Muscle of back (tissue), 13 donors: ENCODE measurements around the gene ZNF566. TPM values are rescaled to one million over a fixed set of nuclear protein-coding genes. Genes with fewer than 3 reads are reported as not detected.
"Not testable (repeated sequence)": the region's sequence is repeated elsewhere in the genome, so short reads cannot be mapped to it uniquely, and the experiment has no call there.

ENCODE experiments used
- DNase-seq, 3 donors: peaks; one replicate each; pipeline versions ENCODE4 v3.0.0 to v3.0.0-alpha.2; 2013
- long read RNA-seq, 9 donors: transcript quantifications; one replicate each; lab custom pipeline, GENCODE V29; 2026
- polyA plus RNA-seq, 10 donors: library from polyadenylated mRNA; unstranded; fragments of 120-200 nt; gene quantifications; one replicate each; pipeline ENCODE4 v1.2.1, GENCODE V29; 2013; ENCODE audit not compliant: insufficient read length in 10 of 10

ZNF566 gene
- polyA plus RNA-seq = 10 to 100 TPM in 7 of 10 donors, 1 to 10 TPM in 3; 8.0 to 13.2 (median 10.3) TPM
- long read RNA-seq, donor 1, partial matches to known transcripts = 0 of 4 reads
- long read RNA-seq, donor 1, other reads (novel, unspliced or antisense) = 0 of 4 reads
- long read RNA-seq, donor 2, partial matches to known transcripts = 0 of 4 reads
- long read RNA-seq, donor 2, other reads (novel, unspliced or antisense) = 0 of 4 reads
- long read RNA-seq, donor 3 = 0 reads
- long read RNA-seq, donor 4, partial matches to known transcripts = 0 of 2 reads
- long read RNA-seq, donor 4, other reads (novel, unspliced or antisense) = 0 of 2 reads
- long read RNA-seq, donor 5 = 0 reads
- long read RNA-seq, donor 6, partial matches to known transcripts = 6 of 9 reads
- long read RNA-seq, donor 6, other reads (novel, unspliced or antisense) = 0 of 9 reads
- long read RNA-seq, donor 7 = 0 reads
- long read RNA-seq, donor 8, partial matches to known transcripts = 0 of 3 reads
- long read RNA-seq, donor 8, other reads (novel, unspliced or antisense) = 0 of 3 reads
- long read RNA-seq, donor 9 = 0 reads

DNA sequence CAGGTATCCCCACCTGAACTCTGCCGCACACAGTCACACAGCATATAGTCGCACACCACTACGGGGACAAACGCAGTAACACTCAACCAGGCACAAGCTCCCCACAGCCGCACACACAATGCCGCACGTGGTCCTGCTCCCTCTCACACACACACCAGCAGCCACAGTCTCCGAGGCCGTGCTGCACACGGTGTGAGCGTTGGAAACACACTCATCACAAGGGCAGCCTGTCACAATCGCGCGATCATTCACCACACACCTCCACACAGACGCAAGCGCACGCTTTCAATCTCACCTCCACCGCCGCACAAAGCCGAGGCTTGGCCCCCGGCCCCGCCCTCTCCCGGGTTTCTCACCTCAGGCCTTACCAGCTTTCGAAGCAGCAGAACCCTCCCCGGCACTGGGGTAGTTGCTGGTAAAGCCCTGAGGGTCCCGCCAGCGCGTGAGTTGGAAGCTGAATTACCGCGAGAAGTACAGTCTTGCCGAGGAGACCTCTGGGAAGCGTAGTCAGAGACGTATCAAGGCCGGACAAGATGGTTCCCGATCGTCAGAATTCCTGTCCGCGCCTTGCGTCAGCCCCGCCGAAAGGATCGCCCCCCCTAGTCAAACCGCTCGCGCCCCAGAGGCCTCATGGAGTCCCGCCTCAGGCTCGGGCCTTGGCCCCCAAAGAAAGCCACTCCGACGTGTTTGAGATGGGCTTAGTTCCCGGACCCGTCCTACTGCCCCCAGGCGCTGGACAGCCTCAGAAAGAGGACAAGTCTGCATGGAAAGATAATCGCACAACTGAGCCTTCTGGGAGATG, at the start of gene ZNF566:
TSS of gene ZNF566 (minus strand) at position 444 of the 802 bp plus-strand sequence. CDS start 13,004 bp downstream, outside the sequence.
- DNase-seq = peak; percentile 94 to 99 (median 96)

GRCh38 chr19:36528921-36529518, 39.7 kb upstream of the ZNF566 start:
- DNase-seq = no peak

DNA sequence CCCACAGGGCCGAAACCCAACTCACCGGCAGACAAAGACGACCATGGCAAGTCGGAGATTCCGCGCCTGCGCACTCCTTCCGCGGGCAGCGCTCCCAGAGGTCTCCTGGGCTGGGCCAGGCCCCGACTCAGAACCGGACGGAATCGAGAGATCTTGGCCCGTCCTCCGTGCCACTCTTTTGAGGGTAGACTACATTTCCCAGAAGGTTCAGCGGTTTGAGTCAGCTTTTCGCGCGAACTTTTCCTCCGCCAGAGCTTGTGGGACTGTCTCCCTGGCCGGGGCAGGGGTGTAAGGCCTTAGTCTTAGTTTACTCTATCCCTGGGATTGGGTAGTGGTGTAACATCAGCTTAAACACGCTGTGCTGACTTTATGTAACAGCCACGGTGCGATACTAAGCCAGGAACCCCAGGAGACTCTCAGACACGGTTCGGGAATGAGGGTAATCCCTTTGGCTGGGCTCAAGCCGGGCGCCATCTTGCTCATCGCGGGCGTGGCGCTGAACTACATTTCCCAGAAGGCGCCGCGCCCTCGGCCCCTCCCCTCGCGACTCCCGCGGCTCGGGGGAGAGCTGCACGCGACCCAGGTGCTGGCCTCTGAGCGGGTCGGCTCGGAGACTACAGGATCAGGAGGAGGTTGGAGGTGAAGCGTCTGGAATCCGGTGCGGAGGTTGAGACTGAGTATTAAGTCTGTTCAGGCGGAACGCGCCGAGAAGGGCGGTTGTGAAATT, 39.0 kb upstream of the ZNF566 start, which contains the start of gene ZNF260:
TSS of gene ZNF260 (minus strand) at position 78 of the 727 bp plus-strand sequence. CDS start 13,033 bp downstream, outside the sequence.
- peak; percentile 97 to 99 (median 98) for DNase-seq

- DNase-seq = no peak
These were observed 38.5 kb upstream of the ZNF566 start for GRCh38 chr19:36527873-36528193.

GRCh38 chr19:36527341-36527740, 38.0 kb upstream of the ZNF566 start:
- DNase-seq = peak in 2 of 3 donors; percentile 8 to 28

DNA sequence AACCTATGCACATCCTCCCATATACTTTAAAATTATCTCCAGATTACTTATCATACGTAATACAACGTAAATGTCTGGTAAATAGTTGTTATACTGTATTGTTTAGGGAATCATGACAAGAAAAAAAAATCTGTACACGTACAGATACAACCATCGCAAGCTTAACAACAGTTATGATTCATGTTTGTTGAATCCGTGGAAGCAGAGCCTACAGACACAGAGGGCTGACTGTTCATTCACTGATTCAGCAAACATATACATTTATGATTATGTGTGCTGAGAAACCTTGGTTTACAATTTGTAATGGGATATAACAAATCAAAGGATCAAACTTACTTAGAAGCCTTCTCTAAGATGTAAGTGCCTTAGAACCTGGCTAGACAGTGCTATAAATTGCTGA, 37.2 kb upstream of the ZNF566 start:
- no peak for DNase-seq

DNA sequence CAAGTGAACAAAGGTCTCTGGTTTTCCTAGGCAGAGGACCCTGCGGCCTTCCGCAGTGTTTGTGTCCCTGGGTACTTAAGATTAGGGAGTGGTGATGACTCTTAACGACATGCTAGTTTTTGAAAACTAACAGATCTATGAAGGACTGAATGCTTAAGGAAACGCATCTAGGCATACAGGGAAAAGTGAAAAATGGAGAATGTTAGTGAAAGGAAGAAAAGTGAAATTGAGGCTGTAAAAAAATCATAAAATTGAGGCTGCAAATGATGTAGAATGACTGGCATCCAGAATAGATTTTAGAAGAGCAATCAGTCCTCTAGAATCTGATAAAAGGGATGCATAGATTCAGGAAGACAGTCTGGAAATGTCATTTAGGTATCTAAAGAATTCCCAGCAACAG, 35.3 kb upstream of the ZNF566 start:
- no peak for DNase-seq

GRCh38 chr19:36514012-36514612, 24.8 kb upstream of the ZNF566 start:
- DNase-seq = no peak

DNA sequence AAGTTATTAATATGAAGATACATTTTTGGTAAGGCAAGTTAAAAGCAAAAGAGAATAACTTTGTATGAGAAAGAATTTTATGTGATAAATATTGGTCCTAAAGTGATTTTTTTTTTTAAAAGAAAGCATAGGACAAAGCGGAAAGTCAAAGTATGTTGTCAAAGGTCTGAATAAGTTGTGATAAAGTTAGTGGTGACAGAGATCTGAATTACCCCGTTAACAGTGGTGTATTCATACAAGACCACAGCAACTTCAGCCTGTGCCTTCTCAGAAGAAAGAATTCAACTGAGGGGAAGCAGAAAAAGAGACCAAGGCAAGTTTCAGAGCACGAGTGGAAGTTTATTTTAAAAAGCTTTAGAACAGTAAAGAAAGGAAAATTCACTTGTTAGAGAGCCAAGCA, 19.0 kb upstream of the ZNF566 start:
- no peak for DNase-seq

DNA sequence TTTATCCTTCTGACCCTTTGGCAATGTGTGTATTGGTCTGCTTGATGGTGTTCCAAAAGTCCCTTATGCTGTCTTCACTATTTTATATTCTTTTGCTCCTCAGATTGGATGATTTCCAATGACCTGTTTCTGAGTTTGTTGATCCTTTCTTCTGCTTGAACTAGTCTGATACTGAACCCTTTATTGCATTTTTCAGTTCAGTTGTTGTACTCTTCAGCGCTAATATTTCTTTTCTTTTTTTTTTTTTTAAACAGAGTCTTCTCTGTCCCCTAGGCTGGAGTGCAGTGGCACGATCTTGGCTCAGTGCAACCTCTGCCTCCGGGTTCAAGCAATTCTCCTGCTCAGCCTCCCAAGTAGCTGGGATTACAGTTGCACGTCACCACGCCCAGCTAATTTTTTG, 12.6 kb upstream of the ZNF566 start:
- DNase-seq = no peak

GRCh38 chr19:36497001-36497400, 7.6 kb upstream of the ZNF566 start:
- no peak for DNase-seq

GRCh38 chr19:36492689-36493453, 3.5 kb upstream of the ZNF566 start:
- DNase-seq = peak; percentile 18 to 45 (median 30)

- not testable (repeated sequence) for DNase-seq
These were observed 1.5 kb upstream of the ZNF566 start for GRCh38 chr19:36490846-36491245.

- DNase-seq = peak in 1 of 3 donors; percentile 93
These were observed 607 bp upstream of the ZNF566 start for GRCh38 chr19:36489920-36490415.

DNA sequence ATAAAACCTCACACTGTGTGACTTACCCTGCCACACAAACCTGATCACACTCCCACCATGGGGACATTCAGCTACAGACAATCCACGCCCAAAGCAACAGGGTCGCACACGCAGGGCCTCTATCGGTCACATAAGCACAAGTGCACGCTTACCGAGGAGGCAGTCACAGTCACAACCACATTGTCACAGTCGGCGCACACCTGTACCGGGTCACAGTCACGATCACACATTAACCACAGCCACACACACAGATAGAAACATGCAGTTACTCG, 579 bp downstream of the ZNF566 start:
- DNase-seq = peak in 1 of 3 donors; percentile 5

DNA sequence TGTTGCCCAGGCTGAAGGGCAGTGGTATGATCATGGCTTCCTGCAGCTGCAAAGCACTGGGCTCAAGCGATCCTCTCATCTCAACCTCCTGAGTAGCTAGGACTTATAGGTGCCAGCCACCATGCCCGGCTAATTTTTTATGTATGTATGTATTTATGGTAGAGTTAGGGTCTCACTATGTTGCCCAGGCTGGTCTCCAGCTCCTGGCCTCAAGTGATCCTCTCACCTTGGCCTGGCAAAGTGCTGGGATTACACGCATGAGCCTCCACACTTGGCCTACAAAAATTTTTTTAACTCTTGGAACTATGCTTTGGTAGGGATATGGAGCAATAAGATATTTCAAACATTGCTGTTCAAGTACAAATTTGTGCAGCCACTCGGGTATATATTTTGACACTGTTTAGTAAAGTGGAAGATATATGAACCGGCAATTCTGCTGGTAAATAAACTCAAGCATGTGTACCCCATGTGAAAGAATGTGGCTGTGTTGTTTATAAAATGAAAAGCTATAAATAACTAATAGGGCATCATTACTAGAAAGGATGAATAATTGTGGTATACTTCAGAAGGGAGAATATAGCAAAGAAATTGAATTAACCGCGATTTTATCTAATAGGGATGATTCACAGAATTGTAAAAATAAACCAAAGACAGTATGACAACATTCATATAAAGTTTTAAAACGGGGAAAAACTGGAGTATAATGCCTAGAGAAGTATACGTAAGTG, 1.1 kb downstream of the ZNF566 start:
- DNase-seq = peak in 1 of 3 donors; percentile 4

- DNase-seq = no peak
These were observed 5.7 kb downstream of the ZNF566 start for GRCh38 chr19:36483653-36484052.

GRCh38 chr19:36482876-36483275, 6.5 kb downstream of the ZNF566 start:
- DNase-seq = no peak

DNA sequence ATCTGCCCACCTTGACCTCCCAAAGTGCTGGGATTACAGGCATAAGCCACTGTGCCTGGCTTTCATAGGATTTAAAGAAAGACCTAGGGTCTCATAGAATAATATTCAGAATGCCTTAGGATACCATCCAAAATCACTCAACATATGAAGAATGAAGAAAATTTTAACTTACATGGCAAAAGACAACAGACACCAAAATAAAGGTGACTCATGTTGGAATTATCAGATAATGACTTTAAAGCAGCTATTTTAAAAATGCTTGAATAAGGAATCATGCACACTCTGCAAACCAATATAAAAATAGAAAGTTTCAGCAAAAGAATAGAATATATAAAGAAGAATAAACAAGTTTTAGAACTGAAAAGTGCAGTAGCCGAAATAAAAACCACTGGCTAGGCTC, 29.3 kb downstream of the ZNF566 start:
- no peak for DNase-seq
